HG03095 (cell line): ENCODE results near the gene COX6B1.
"Not testable (repeated sequence)": the region's sequence is repeated elsewhere in the genome, so short reads cannot be mapped to it uniquely, and the experiment has no call there.

Experiments
- ATAC-seq: cut with Tn5 transposase; IDR thresholded peaks from one replicate; pipeline ENCODE4 v1.9.1; 2021; ENCODE audit warnings: moderate library complexity; ENCODE audit not compliant: unreplicated experiment

COX6B1 gene

DNA sequence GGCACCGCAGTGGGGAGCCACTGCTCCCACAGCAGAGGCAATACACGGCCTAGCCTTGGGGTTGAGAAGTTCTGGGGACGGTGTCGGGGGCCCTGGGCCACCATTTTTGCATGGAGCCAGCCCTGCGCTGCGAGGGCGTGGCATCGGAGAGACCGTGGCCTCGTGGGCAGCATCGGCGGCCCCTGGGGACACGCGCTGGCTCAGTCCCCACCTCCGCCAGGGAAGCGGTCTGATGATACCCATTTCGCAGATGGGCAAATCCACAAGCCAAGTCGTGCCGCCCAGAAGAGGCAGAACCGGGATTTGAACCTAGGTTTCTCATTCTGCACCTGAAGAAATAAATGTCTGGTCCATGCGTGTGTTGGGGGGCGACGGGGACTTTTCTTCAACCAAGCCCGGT is 17.0 kb downstream of the COX6B1 start:
- no peak for ATAC-seq

DNA sequence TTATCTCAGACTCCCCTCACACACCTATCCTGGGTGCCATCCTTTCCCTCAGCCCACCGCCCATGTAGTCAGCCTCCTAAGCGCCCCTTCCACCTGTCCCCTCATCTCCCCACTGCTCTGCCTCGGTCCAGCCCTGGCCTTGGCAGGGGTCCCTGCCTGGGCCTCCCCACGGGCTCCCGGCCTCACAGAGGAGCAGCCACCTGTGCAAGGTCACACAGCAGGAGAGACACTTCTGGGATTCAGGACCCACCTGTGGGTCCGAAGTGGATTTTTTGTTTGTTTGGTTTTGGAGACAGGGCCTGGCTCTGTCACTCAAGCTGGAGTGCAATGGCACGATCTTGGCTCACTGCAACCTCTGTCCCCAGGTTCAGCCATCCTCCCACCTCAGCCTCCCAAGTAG is 17.5 kb downstream of the COX6B1 start:
- ATAC-seq = no peak

DNA sequence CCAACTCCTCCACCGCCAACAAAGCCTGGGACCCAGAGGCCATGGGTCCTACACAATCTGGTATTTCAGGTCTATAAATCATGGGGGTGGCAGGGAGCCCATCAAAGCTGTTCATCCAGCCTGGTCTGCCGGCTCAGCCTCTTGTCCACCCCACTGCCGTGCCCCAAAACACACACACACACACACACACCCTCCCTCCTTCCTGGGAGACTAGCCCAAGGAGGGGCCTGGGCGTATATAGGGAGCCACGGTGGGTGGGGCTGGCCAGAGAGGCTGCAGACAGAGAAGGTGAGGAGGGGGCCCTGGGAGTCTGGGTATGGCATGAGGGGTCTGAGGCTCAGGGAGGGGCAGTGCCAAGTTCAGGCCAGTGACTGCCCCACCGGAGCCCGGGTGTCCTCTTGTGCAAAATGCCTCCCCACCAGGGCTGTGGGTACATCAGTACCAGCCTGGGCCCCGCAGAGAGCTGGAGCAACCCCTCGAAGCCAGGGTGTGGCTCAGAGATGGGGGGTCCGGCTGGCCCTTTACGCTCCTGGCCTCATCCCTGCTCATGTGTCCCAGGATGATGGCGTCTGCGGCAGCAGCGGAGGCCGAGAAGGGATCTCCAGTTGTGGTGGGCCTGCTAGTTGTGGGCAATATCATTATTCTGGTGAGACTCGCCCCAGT is 18.3 kb downstream of the COX6B1 start, which contains the start of gene UPK1A:
Gene UPK1A (plus strand): TSS at position 267 of the 663 bp plus-strand sequence. CDS start 296 bp downstream, at position 563.
- no peak for ATAC-seq

DNA sequence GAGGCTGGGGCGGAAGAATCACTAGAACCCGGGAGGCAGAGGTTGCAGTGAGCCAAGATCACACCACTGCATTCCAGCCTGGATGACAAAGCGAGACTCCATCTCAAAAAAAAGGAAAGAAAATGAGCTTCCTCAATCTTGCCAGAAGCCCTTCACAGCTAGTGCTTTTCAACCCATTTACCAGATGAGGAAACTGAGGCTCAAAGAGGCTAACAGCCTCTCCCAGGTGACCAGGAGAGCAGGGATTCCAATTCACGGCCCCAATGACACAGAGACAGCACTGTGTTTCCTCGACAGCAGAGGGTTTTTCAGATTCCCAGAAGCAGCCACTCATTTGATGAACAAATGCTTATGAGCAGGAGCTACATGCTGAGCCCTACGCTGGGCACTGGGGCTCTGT is 21.4 kb downstream of the COX6B1 start:
- ATAC-seq = no peak

DNA sequence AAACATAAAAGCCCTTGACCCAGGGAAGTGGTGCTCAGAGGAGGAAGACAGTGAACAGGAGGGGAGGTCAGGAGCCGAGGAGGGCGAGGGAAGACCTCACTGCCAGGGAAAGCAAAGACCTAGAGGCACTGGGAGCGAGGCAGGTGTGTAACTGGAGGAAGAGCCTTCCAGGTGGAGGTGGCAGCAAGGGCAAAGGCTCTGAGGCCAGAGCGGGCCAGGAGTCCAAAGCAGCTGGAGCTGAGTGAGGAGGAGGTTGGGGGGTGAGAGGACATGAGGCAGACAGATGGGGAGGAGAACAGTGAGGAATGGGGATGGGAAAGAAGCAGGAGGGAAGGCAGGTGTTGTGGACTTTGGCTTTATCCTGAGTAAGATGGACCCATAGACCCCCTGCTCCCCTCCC is 21.9 kb downstream of the COX6B1 start:
- no peak for ATAC-seq

DNA sequence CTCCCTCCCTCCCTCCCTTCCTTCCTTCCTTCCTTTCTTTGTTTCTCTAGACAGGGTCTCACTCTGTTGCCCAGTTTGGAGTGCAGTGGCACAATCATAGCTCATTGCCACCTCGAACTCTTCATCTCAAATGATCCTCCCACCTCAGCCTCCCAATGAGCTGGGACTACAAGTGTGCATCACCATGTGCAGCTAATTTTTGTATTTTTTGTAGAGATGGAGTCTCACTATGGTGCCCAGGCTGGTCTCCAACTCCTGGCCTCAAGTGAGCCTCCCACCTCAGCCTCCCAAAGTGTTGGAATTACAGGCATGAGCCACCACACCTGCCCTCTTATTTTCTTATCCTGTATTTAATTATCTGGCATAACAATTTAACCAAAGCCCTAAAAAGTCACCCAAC is 22.6 kb downstream of the COX6B1 start:
- no peak for ATAC-seq

DNA sequence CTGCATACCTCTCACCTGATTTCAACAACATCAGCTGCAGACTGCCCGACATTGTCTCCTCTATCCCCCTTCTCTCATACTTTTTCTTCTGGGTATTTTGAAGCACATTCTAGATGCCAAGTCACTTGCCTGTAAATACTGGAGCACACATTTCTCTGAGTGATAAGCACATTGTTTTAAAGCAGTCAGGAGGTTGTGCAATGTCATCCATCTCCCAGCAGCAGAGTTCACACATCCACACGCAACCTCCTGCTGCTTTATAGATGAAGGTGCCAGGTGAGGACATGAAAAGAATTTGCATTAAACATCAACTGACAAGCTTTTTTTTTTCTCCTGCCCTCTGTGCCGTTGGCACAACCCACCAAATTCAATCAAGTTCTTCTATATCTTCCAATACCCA is 23.7 kb downstream of the COX6B1 start:
- no peak for ATAC-seq

DNA sequence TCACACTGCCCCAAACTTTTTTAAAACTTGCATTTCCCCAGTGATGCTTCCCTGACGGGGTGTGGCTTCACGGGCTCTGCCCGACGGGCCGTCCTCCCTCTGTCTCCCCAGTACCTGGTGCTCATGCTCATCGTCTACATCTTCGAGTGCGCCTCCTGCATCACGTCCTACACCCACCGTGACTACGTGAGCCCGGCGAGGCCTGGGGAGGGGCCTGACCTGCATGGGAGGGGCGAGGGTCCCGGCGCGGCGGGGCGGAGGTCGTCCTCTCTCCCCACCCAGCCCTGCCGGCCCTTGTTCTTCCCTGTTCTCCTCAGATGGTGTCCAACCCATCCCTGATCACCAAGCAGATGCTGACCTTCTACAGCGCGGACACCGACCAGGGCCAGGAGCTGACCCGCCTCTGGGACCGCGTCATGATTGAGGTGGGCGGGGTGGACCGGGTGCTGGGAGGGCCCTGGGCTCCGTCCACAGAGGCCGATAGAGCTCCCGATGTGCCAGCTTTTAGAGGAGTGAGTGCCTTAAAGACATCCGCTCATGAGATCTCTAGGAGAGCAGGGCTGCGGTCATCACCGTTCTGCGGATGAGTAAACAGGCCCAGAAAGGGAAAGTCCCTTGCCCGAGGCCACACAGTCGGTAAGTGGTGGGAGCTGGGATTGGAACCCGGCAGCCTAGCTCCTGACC is 25.1 kb downstream of the COX6B1 start:
- no peak for ATAC-seq

DNA sequence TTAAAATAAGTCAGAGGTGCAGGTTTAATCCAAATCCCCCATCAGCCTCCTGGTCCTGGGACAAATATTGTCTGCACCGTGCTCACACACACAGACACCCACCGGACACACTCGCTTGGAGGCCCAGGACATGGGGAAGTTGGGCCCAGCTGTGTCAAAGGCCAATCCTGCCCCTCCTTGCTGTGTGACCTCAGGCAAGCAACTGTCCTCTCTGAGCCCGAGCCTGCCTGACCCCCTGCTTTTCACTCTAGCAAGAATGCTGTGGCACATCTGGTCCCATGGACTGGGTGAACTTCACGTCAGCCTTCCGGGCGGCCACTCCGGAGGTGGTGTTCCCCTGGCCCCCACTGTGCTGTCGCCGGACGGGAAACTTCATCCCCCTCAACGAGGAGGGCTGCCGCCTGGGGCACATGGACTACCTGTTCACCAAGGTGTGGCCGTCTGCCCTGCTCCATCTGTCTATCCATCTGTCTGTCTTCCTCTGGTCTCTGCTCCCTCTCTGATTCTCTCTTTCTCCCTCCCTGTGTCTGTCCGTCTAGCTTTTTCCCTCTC is 27.5 kb downstream of the COX6B1 start:
- ATAC-seq = no peak

DNA sequence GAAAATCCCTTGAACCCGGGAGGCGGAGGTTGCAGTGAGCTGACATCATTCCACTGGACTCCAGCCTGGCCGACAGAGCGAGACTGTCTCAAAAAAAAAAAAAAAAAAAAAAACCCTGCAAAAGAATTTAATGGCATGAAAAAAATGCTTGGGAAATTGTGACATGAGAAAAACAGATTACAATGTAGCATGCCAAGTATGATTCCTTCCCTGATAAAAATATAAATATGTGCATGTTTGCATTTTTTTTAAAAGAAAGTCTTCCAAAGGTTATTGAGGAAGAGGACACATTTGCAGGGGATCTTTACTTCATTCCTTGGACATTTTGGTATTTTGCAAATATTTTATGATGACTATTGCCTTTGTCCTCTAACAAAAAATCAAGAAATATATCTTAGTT is 41.7 kb downstream of the COX6B1 start:
- ATAC-seq = no peak

DNA sequence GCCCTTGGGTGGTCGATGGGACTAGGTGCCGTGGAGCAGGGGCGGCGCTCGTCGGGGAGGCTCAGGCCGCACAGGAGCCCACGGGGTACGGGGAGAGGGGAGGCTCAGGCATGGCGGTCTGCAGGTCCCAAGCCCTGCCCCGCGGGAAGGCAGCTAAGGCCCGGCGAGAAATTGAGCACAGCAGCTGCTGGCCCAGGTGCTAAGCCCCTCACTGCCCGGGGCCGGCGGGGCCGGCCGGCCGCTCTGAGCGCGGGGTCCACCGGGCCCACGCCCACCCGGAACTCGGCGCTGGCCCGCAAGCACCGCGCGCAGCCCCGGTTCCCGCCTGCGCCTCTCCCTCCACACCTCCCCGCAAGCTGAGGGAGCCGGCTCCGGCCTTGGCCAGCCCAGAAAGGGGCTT is 43.0 kb downstream of the COX6B1 start:
- not testable (repeated sequence) for ATAC-seq

DNA sequence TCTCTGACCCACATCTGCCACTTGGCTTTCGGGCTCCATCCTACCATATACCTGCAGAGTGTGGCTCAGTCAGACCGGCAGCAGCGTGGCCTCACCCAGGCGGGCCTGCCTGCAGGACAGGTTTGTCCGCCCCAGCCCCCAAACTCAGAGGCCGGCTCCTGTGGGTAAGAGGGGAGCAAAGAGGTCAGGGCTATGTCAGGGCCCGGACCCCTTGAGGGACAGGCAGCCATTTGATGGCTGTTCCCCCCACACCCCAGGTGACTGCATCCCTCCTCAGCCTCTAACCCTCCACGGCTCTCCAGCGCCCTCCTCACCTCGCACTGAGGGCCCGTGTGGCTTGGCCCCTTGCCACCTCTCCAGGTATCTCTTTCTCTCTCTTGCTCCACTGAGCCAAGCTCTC is 43.9 kb downstream of the COX6B1 start:
- no peak for ATAC-seq

DNA sequence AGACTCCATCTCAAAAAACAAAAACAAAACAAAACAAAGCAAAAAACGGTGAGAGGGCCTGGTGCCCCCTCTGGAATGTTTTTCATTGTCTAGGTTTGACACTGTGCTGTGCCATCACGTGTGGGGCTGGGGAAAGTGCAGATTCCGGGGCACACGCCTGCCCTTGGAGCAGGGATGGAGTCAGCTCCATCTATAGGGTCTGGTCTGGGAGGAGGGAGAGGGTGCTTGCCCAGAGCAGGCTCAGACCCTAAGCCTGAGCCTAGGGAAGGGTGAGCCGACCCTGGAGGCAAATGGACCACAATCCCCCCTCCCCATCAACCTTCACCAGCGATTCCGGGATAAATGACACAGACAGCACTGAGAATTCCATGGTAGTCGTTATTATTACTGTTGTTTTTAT is 45.3 kb downstream of the COX6B1 start:
- ATAC-seq = peak; percentile 9

DNA sequence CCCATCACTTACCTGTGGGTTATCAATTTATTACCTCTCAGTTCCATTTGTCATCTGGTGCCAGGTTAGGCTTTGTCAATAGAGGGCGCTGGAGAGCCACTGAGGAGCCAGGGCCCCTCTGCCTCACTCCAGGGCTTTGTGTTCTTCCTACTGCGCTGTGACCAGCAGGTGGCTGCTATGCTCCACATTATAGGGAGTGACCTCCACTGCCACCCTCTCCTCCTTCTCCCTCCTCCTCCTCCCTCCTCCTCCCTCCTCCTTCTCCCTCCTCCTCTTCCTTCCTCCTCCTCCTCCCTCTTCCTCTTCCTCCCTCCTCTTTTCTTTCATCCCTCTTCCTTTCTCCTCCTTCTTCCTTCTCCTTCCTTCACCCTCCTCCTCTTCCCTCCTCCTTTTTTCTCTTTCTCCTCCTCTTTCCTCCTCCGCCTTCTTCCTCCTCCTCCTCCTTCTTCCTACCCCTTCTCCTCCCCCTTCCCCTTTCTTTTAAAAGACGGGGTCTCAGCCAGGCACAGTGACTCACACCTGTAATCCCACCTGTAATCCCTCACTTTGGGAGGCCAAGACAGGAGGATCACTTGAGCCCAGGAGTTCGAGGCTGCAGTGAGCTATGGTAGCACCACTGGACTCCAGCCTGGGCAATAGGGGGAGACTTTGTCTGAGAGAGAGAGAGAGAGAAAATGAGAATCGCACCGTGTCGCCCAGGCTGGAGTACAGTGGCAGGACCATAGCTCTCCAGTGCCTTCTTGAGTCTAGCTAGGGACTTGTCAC is 45.9 kb downstream of the COX6B1 start:
- ATAC-seq = peak; percentile 54

DNA sequence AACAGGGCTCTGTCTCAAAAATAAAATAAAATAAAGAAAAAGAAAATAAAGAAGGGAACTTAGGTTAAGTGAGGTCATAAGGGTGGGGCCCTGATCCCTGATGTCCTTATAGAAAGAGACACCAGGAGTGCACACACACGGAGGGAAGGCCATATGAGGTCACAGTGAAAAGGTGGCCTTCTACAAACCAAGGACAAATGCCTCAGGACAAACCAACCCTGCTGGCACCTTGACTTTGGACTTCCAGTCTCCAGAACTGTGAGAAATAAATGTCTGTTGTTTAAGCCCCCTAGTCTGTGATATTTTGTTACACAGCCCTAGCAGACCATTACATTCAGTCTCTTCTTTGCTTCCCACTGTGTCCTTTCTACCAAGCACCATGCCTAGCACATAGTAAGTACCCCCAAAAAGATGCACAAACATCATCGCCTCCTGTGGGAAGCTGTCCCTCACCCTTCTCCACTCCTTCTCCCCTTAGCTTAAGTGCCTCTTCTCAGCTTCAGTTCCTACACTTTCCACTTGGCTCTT is 47.8 kb downstream of the COX6B1 start:
- ATAC-seq = no peak

DNA sequence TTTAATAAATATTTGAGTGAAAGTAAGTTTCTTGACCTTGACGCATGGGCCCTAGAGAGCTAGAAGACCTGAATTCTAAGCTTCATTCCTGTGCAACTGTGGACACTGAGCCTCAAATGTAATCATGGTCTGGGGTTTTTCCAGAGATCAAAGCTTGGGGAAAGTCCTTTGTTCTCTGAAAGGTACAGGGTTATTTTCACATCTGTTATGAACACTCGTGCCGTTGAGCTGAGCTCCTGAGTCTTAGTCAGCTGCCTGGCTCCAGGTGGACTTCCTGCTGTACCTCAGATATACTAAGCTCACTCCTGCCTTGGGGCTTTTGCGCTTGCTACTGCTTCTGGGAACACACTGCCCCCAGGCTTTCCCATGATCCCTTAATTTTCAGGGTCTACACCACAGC is 48.7 kb downstream of the COX6B1 start:
- ATAC-seq = no peak

DNA sequence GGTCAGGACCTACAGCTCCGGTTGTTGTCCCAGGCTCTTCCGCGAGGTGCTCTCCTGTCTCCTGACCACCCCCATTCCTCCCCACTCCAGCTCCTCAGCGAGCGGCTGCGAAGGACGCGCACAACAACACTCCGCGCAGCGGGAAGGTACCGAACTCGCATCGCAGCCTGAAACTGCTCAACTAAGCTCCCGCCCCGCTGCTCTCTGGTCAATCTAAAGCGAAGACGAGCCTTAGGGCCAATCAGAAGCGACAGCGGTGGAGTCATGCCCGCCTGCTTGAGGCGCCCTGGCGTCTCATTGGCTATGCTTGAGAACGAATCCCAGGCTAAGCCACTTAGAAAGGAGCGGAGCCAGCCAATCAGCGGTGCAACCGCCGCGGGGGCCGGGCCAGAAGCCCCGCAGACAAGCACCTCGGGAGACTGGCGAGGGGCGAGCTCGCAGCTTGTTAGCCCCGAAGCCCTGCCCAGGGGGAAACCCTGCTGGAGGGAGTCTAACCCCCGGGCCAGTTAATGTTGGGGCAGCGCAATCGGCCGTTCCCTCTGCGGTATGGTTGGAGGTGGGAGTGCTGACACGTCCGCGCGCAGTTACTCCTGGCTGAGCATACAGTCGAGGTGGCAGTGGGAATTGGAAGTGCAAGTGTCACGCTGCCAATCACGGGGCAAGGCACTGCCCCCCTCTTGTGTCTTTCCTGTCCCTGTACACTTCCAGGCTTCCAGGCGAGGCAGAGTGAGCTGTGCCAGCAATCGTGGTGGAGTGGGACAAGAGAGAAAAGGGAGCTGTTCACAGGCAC is 54.3 kb downstream of the COX6B1 start:
- ATAC-seq = peak; percentile 89

DNA sequence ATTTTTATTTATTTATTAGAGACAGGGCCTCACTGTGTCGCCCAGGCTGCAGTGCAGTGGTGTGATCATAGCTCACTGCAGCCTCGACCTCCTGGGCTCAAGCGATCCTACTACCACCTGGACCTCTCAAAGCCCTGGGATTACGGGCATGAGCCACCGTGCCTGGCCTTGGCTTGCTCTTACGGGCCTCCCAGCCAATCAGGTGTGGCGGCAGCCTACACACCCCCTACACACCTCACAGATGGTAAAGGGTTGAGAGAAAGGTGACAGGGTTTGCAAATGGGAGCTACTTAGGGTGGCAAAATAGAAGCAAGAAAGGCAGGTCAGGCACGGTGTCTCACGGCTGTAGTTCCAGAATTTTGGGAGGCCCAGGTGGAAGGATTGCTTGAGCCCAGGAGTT is 55.2 kb downstream of the COX6B1 start:
- ATAC-seq = no peak

DNA sequence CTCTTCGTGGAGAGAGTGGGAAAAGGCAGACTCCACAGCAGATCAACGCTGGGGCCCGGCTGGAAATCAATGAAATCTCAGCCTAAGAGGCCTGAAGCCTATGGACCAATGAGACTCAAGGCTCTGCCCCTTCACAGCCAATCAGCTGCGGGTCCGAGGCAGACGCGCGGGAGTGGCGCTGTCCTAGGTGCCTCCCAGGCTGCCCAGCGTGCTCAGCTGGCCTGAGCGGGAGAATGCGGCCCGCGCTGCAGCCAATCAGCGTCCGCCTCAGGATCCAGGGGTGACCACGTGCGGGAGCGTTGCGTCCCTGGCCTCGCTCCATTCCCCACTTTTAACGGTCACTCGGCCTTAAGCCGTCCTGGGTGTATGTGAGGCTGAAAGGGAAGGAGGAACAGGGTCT is 56.1 kb downstream of the COX6B1 start, which contains the start of gene ZBTB32:
Gene ZBTB32 (plus strand): TSS at position 341 of the 400 bp plus-strand sequence. CDS start 10,069 bp downstream, outside the sequence.
- no peak for ATAC-seq
